GM12801 (cell line): ENCODE data around the gene POU5F1.

ENCODE experiments used
- TF ChIP-seq, protein P1 (sequence below): IDR thresholded peaks from one replicate; pipeline ENCODE4 v1.5.1; 2011; ENCODE audit warnings: control low read depth; ENCODE audit not compliant: insufficient read length; ENCODE audit errors: extremely low read depth

POU5F1 gene

DNA sequence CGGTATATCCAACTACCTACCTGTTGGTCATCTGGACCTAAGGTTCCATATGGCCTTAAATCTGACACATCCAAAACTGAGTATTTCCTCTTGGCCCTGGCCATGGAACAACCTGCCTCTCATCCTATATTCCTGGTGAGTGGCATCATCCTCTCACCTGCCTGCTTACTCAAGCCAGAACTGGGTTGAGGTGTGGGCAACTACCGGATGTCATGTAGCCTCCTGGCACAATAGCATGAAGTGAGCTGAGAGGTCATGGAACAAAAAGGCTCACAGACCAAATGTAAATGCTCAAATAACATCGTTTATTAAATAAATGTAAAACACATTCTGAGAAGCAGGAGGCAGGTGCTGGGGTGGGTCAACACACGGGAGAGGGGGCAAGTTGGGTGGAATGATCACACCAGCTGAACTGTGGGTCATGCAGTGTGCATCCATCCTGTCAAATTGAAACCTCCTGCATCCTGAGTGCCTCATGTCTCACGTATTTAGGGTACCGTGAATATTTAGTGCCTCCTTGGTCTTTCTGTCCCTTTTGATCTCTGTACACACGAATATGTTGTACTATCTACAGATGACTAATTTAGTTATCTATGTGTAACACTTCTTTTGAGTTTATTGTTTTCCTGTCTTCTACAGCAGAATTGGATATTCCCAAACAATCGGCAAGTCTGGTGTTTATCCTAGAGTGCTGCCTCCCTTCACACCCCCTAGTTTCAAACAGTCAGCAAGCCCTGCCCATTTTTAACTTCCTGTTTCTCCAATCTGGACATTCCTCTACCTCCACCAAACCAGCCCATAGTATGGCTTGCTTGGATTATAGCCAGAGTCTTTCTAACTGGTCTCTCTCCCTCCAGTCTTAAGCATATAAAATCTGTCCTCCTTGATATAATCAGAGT lies 7.9 kb upstream of the POU5F1 start:
- TF ChIP-seq, protein P1, sequence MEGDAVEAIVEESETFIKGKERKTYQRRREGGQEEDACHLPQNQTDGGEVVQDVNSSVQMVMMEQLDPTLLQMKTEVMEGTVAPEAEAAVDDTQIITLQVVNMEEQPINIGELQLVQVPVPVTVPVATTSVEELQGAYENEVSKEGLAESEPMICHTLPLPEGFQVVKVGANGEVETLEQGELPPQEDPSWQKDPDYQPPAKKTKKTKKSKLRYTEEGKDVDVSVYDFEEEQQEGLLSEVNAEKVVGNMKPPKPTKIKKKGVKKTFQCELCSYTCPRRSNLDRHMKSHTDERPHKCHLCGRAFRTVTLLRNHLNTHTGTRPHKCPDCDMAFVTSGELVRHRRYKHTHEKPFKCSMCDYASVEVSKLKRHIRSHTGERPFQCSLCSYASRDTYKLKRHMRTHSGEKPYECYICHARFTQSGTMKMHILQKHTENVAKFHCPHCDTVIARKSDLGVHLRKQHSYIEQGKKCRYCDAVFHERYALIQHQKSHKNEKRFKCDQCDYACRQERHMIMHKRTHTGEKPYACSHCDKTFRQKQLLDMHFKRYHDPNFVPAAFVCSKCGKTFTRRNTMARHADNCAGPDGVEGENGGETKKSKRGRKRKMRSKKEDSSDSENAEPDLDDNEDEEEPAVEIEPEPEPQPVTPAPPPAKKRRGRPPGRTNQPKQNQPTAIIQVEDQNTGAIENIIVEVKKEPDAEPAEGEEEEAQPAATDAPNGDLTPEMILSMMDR = no peak

DNA sequence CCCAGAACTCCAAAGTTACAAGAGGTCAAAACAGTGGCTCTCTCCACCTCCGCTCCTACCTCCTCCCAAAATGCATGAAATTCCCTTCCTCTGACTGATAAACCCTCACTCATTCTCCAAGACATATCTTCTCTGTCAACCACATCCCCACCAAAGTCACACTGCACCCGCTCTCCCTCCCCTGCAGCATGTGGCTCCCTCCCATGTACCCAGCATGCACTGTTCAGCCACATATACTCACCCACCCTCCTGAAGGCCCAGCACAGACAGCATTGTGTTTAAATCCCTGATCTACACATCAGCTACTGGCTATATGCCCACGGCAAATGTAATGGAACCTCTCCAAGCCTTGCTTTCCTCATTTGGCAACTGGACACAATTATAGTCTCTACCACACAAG lies 5.5 kb upstream of the POU5F1 start:
- TF ChIP-seq, protein P1 = no peak

DNA sequence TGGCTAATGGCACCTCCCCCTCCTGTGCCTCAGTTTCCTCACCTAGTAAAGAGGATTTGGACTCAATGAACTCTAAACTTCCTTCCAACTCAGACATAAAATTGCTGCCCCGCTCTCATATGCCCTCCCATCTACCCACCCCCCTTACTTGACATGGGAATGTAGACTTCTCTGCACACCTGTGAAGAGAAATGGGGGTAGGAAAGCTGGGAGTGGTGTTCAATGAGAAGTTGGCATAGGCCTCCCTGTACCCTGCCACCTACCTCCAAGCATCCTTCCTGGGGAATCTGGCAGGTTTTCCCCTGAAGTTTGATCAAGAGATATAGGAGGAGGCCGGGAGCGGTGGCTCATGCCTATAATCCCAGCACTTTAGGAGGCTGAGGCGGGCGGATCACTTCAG lies 3.9 kb upstream of the POU5F1 start:
- TF ChIP-seq, protein P1 = no peak

DNA sequence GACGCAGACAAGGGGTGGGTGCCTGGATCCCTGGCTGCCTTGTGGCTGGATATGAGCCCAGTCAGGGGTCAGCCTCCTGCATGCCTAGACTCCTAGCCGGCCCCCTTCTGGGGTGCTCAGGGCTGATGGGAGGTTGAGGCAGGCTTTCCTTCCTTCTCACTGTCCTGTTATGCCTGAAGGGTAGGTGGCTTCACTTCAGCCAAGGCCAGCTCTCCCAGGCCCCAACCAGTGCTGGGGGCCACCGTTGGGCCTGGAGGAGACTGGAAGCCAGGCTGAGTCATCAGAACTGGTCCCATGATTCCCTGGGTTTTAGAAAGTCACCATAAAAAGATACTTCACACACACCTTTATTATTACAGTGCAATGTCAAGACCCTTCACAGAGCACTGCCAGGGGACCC lies 2.9 kb upstream of the POU5F1 start:
- TF ChIP-seq, protein P1 = no peak

DNA sequence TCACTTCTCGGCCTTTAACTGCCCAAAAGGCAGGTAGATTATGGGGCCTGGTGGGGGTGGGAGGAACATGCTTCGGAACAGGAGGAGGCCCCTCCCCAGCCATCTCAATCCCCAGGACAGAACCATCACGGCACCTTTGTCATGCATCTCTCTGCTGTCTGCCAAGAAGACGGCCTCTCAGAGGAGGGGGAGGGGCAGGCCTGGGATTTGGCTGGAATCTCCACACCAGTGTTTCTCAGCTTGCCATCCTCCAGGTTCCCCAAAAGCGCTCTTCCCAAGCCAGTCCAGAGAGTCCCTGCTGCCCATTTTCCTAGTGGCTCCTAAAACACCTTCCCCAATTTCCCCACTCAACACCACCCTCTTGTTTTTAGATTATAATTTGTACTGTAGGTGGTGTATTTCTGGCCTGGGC lies 2.5 kb upstream of the POU5F1 start:
- TF ChIP-seq, protein P1 = no peak

DNA sequence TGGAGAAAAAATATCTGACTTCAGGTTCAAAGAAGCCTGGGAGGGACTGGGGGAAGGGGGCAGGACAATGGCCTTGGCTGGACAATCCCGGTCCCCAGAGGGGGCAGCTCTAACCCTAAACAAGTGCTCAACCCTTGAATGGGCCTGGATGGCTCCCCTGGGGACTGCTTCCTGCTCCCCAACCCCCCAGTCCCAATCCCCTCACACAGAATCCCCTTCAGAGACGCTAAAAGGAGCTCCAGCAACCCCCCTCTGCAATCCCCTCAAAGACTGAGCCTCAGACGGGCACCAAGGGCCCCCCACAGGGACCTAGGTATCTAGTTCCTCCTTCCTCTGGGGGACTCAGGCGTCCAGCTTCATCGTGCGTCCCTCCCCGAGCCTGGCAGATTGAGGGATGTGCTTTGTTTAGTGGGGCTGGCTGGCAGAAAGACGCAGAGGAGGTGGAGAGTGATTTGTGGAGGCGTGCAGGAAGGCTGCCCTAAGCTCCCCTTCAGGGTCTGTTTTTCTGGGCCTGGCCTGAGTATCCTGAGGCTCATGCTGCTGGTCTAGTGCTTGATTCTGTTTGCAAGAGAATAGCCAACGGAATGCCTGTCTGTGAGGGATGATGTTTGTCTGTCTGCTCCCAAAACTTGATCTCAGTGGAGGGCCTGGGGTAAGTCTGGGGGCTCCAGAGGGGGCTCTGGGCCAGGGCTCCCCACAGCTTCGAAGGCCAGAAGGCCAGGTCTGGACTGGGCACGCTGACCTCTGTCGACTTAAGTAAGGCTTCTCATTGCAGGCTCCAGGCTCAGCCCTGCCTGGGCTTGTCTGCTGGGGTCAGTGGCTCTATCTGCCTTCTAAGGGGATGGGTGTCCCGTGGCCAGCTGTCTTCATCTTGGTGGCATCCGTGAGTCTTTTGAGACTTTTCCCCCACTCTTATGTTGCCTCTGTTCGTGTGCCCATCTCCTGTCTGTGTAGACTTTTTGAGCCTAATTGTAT lies 1.7 kb upstream of the POU5F1 start:
- TF ChIP-seq, protein P1 = no peak
